ENCODE measurements around the gene SOX11. TPM values are rescaled to one million over a fixed set of nuclear protein-coding genes. Genes with fewer than 3 reads are reported as not detected.

Gene SOX11
- total RNA-seq, 2 experiments from 2014 or later, result not detected

DNA sequence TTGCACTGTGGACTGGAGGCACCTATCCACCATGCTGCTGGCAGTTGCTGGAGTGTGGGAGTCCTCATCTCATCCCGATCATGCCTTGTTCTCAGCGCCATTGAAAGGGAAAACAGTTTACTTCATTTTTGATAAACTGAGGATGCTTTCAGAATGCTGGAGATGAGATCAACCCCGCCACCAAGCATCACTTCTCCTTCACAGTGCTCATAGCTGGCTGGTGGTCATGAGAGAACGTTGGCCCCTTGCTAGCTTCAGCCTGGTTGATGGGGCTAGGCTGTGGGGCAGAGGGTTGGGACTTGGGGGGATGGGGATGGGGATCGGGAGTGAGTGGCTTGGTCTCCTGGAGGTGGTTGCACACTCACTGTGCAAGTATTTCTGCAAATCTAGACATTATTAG, 30.1 kb downstream of the SOX11 start:
- no peak overlapping the region for H3K27ac Mint-ChIP-seq
- peaks cover 6 to 9% of the 10 kb centered on the region in 2 experiments for H3K27me3 ChIP-seq (ENCODE audit: control insufficient read depth in 1 of 2, insufficient read depth in 2 of 2, low read length in 2 of 2)

GRCh38 chr2:5723791-5724735, 31.9 kb downstream of the SOX11 start:
- no peaks in the 10 kb centered on the region for H3K36me3 ChIP-seq (ENCODE audit: insufficient read depth, low read length)
- no peaks in the 10 kb centered on the region for H3K9me3 Mint-ChIP-seq
- H3K27ac Mint-ChIP-seq, result no peak overlapping the region
- ATAC-seq (ENCODE audit: poor library complexity), result no peak
- intact Hi-C loops (cut with DNase I, micrococcal nuclease), result no loop called here
- no peak overlapping the region for H3K4me3 Mint-ChIP-seq
- no peaks in the 10 kb centered on the region for H3K4me1 Mint-ChIP-seq (ENCODE audit: low read depth)
- no peak overlapping the region for H3K4me3 ChIP-seq (ENCODE audit: low read length)
- H3K4me1 ChIP-seq (ENCODE audit: insufficient read depth, low read length), result no peaks in the 10 kb centered on the region
- no peak overlapping the region for H3K27ac ChIP-seq (ENCODE audit: low read depth in 1 of 2, low read length in 2 of 2)
- TF ChIP-seq, protein P1, sequence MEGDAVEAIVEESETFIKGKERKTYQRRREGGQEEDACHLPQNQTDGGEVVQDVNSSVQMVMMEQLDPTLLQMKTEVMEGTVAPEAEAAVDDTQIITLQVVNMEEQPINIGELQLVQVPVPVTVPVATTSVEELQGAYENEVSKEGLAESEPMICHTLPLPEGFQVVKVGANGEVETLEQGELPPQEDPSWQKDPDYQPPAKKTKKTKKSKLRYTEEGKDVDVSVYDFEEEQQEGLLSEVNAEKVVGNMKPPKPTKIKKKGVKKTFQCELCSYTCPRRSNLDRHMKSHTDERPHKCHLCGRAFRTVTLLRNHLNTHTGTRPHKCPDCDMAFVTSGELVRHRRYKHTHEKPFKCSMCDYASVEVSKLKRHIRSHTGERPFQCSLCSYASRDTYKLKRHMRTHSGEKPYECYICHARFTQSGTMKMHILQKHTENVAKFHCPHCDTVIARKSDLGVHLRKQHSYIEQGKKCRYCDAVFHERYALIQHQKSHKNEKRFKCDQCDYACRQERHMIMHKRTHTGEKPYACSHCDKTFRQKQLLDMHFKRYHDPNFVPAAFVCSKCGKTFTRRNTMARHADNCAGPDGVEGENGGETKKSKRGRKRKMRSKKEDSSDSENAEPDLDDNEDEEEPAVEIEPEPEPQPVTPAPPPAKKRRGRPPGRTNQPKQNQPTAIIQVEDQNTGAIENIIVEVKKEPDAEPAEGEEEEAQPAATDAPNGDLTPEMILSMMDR (IDR thresholded peaks at IDR 0.05), result no peak
- H3K9me3 ChIP-seq (ENCODE audit: control insufficient read depth in 1 of 2, insufficient read depth in 1 of 2, low read length in 2 of 2), result peaks cover 0 to 8% of the 10 kb centered on the region in 2 experiments
- peaks cover 27% of the 10 kb centered on the region for H3K27me3 Mint-ChIP-seq
- no peaks in the 10 kb centered on the region for H3K36me3 Mint-ChIP-seq (ENCODE audit: low read depth)
- H3K27me3 ChIP-seq (ENCODE audit: control insufficient read depth in 1 of 2, insufficient read depth in 2 of 2, low read length in 2 of 2), result peaks cover 3 to 9% of the 10 kb centered on the region in 2 experiments
- DNase-seq, result no peak
- ChIA-PET POLR2A (no interaction called here), CTCF (no interaction called here)

More for the DNA sequence above, 30.1 kb downstream of the SOX11 start:
- Histone ChIP-seq H3K9me3 (ENCODE audit: control insufficient read depth in 1 of 2, insufficient read depth in 1 of 2, low read length in 2 of 2) (peaks cover 0 to 18% of the 10 kb centered on the region in 2 experiments), H3K36me3 (ENCODE audit: insufficient read depth, low read length) (no peaks in the 10 kb centered on the region), H3K27ac (ENCODE audit: low read depth in 1 of 2, low read length in 2 of 2) (no peak overlapping the region), H3K4me3 (ENCODE audit: low read length) (no peak overlapping the region), H3K4me1 (ENCODE audit: insufficient read depth, low read length) (no peaks in the 10 kb centered on the region)
- Mint-ChIP-seq H3K9me3 (peaks cover 5% of the 10 kb centered on the region), H3K36me3 (ENCODE audit: low read depth) (no peaks in the 10 kb centered on the region), H3K4me1 (ENCODE audit: low read depth) (no peaks in the 10 kb centered on the region), H3K4me3 (no peak overlapping the region), H3K27me3 (peaks cover 19% of the 10 kb centered on the region)
- ATAC-seq (ENCODE audit: poor library complexity) (no peak), DNase-seq (no peak)
- POLR2A ChIA-PET, result no interaction called here
- TF ChIP-seq, protein P1 (IDR thresholded peaks at IDR 0.05), result no peak
- intact Hi-C loops (cut with DNase I, micrococcal nuclease), result no loop called here
- CTCF ChIA-PET, result no interaction called here

- Histone ChIP-seq H3K4me3 (ENCODE audit: low read length) (no peak overlapping the region), H3K36me3 (ENCODE audit: insufficient read depth, low read length) (no peaks in the 10 kb centered on the region), H3K27me3 (ENCODE audit: control insufficient read depth in 1 of 2, insufficient read depth in 2 of 2, low read length in 2 of 2) (peaks cover 3 to 9% of the 10 kb centered on the region in 2 experiments), H3K27ac (ENCODE audit: low read depth in 1 of 2, low read length in 2 of 2) (no peak overlapping the region), H3K9me3 (ENCODE audit: control insufficient read depth in 1 of 2, insufficient read depth in 1 of 2, low read length in 2 of 2) (peaks cover 0 to 8% of the 10 kb centered on the region in 2 experiments), H3K4me1 (ENCODE audit: insufficient read depth, low read length) (no peaks in the 10 kb centered on the region)
- CTCF ChIA-PET, result no interaction called here
- Mint-ChIP-seq H3K36me3 (ENCODE audit: low read depth) (no peaks in the 10 kb centered on the region), H3K4me1 (ENCODE audit: low read depth) (no peaks in the 10 kb centered on the region), H3K9me3 (no peaks in the 10 kb centered on the region), H3K27me3 (peaks cover 34% of the 10 kb centered on the region), H3K27ac (no peak overlapping the region), H3K4me3 (no peak overlapping the region)
- intact Hi-C loops (cut with DNase I, micrococcal nuclease), result no loop called here
- no peak for ATAC-seq (ENCODE audit: poor library complexity)
- DNase-seq, result no peak
- POLR2A ChIA-PET, result no interaction called here
- TF ChIP-seq, protein P1 (IDR thresholded peaks at IDR 0.05), result no peak
Measured at GRCh38 chr2:5725072-5725471, 32.9 kb downstream of the SOX11 start.
